Fibroblast of mammary gland (primary cell): ENCODE results near the gene MARCHF7.
"Not testable (repeated sequence)": the region's sequence is repeated elsewhere in the genome, so short reads cannot be mapped to it uniquely, and the experiment has no call there.

ENCODE experiments used
- DNase-seq: peaks from one replicate; pipeline ENCODE4 v3.0.0-alpha.2; 2010; ENCODE audit warnings: low read depth
- H3K4me3 ChIP-seq: 2 replicates; pipeline ENCODE4 v1.5.1; 2011; ENCODE audit warnings: low read depth, mild to moderate bottlenecking, low read length, moderate library complexity; ENCODE audit not compliant: control insufficient read depth
- CTCF ChIP-seq: conservative IDR thresholded peaks from 2 replicates; pipeline ENCODE4 v1.5.1; 2011; ENCODE audit warnings: low read depth, low read length, inconsistent platforms; ENCODE audit not compliant: control insufficient read depth, insufficient read depth

Gene MARCHF7

GRCh38 chr2:159736048-159736447, 23.7 kb downstream of the MARCHF7 start:
- H3K4me3 ChIP-seq, result no peak overlapping the region
- TF ChIP-seq CTCF, result no peak
- peak; percentile 46 for DNase-seq

DNA sequence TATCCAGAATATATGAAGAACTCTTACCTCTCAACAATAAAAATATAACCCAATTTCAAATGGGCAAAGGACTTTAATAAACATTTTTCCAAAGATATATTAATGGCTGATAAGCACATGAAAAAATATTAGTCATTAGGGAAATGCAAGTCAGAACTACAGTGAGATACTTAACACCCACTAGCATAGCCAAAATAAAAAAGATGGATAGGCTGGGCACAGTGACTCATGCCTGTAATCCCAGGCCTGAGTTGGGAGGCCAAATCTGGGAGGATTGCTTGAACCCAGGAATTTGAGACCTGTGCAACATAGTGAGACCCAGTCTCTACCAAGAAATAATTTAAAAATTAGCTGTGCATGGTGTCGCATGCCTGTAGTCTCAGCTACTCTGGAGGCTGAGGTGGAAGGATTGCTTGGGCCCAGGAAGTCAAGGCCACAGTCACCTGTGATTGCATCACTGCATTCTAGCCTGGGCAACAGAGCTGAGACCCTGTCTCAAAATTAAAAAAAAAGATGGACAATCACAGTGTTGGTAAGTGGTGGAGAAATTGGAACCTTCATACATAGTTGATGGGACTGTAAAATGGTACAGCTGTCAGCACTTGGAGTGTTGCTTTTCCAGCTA, 25.1 kb downstream of the MARCHF7 start:
- no peak for TF ChIP-seq CTCF
- peak; percentile 36 for DNase-seq
- H3K4me3 ChIP-seq, result no peak overlapping the region

- no peak overlapping the region for H3K4me3 ChIP-seq
- TF ChIP-seq CTCF, result no peak
- no peak for DNase-seq
These were observed 25.6 kb downstream of the MARCHF7 start for GRCh38 chr2:159737917-159738296.

DNA sequence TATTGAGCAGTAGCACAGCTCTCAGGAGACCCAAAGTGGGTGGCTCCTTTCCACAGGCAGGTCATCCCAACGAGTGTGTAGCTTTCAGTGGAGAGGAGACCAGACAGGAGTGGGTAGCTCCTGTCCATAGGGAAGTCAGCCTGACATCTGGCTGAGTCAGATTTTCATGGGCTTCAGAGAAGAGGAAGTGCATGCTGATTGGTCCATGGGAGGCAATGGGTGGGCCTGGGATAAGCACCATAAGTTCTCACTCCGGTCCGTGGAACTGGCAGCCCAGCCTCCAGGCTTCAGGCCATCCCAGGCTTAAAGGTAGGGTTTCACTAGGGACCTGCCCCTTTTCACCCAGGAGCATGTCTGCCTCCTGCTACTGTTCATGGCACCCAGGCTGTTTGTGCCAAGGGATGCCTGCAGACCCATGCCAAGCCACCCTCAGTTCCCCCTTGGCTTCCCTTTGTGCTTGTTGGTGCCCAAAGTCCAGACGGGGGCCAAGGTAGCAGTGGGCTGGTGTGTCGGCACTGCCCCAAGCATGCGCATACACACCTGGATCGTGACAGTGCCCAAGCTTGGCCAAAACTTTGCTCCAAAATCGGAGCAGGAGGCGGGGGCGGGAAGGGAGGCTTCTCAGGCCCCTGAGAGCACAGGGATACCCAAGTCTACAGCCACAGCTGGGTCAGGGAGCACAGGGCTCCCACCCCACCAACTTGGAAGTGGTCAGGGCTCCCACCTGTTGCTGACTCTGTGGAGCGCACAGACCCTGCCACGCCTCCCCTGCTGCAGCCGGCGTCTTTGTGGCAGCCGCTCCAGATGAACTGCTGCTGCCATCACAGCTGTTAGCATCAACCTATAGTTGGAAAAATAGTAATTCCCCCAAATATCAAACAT, 26.4 kb downstream of the MARCHF7 start:
- peak; percentile 25 for DNase-seq
- TF ChIP-seq CTCF, result no peak
- no peak overlapping the region for H3K4me3 ChIP-seq

- no peak for DNase-seq
- H3K4me3 ChIP-seq, result no peak overlapping the region
- no peak for TF ChIP-seq CTCF
These were observed 30.5 kb downstream of the MARCHF7 start for GRCh38 chr2:159742846-159743245.

DNA sequence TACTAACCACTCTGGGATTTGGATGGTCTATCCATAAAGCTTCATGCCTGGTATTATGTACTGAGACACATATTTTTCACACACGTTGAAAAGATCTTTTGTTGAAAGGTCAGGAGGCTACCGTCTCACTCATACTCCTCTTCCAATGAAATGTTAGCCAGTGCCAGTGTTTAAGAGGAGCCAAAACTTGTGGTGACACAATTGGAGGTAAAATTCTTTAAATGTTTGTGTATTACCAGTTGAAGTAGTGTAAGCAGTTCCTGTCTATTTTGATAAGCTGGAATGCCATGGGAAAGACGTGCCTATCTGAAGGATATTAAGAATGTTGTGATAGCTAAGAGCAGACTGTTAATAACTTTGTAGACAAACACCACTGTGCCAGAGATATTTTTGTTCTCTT, 32.1 kb downstream of the MARCHF7 start:
- TF ChIP-seq CTCF, result no peak
- no peak overlapping the region for H3K4me3 ChIP-seq
- DNase-seq, result no peak

GRCh38 chr2:159745237-159745636, 32.9 kb downstream of the MARCHF7 start:
- not testable (repeated sequence) for H3K4me3 ChIP-seq, DNase-seq
